ENCODE measurements around the gene ORC3. TPM values are rescaled to one million over a fixed set of nuclear protein-coding genes. Genes with fewer than 3 reads are reported as not detected.

ORC3 gene
- total RNA-seq, 1 donor from 2014 or later, result 9.6 TPM

DNA sequence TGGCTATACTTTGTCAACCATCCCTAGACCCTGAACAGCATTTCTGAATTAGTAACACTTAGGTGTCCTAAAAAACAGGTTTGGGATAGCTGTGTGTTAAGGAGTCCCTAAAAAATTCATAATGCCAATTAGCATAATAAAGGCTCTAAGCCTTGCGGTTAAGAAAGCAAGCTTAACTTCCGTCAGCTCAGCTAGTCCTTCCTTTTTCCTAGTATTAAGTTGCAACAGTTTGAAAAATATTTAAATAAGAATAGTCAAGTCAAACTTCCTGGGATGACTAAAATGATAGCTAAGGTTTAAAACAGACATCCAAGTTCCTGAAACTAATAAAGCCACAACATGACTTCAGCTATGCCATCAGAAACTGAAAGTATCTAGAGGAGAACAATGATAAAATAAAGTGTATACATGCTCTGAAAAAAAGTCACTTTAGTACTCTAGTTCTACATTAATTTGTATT is 108.6 kb downstream of the ORC3 start:
- no peak for TF ChIP-seq POLR2A (IDR thresholded peaks at IDR 0.05)
- peak in 1 of 2 donors; percentile 55 for TF ChIP-seq POLR2AphosphoS5 (IDR thresholded peaks at IDR 0.05; ENCODE audit: insufficient read depth in 1 of 2, low read depth in 1 of 2)
- no peak for TF ChIP-seq CTCF (IDR thresholded peaks at IDR 0.05)
- Histone ChIP-seq H3K27ac (peak overlapping the region; percentile 13), H3K4me1 (peaks cover 73% of the 10 kb centered on the region), H3K9me3 (no peaks in the 10 kb centered on the region), H3K36me3 (no peaks in the 10 kb centered on the region), H3K4me3 (peak overlapping the region; percentile 81 to 99), H3K27me3 (no peaks in the 10 kb centered on the region)
- no peak for DNase-seq (ENCODE audit: extremely low spot score in 2 of 2)
- intact Hi-C loops (cut with DNase I), result no loop called here

- Histone ChIP-seq H3K9me3 (no peaks in the 10 kb centered on the region), H3K36me3 (no peaks in the 10 kb centered on the region), H3K27me3 (no peaks in the 10 kb centered on the region), H3K27ac (peak overlapping the region; percentile 96), H3K4me3 (peak overlapping the region; percentile 81 to 99), H3K4me1 (peaks cover 63% of the 10 kb centered on the region)
- intact Hi-C loops (cut with DNase I), result no loop called here
- no peak for TF ChIP-seq POLR2A (IDR thresholded peaks at IDR 0.05)
- no peak for TF ChIP-seq CTCF (IDR thresholded peaks at IDR 0.05)
- no peak for TF ChIP-seq POLR2AphosphoS5 (IDR thresholded peaks at IDR 0.05; ENCODE audit: insufficient read depth in 1 of 2, low read depth in 1 of 2)
- DNase-seq (ENCODE audit: extremely low spot score in 2 of 2), result no peak
Measured at GRCh38 chr6:87699576-87699975, 109.6 kb downstream of the ORC3 start.

DNA sequence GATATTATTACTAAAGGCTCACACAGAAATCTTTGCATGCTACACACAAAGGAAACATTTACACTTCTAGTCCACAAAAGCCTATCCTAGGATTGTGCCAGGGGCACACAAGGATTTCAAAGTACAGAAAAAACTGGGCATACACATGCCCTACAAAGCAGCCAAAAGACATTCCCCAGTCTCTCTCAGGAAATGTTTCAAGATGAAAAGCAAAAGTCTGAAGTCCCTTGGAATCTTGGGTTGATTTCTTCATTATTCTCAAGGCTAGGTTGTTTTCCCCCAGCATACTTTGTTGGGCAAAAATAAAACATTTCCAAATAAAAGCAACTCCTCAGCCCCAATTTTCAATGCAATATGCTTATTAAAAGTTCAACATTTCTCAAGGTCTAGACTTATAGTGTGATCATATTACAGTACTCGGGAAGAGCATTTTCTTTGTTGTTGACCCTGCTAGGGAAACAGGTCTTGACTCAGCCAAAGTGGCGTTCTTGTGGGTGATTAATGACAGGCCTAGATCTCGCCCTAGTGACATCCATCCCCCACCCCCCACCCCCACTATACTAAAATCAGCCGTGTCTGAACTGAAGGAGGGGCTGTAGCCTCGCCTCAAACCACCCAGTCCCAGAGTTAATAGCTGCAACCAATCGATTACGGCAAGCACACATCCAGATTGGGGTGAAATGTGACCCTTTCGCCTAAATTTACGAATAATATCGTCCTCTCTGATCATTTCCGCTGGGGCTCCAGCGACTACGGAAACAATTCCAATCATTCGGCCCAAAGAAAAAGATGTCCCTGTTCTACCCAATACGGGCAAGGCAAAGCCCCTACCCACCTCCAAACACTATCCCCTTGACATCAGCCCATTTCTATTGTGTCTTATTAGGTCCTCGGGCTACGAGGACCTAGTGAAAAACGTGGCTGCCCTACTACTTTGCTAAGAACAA is 110.7 kb downstream of the ORC3 start:
- H3K4me1 ChIP-seq, result peaks cover 52% of the 10 kb centered on the region
- H3K4me3 ChIP-seq, result peak overlapping the region; percentile 81 to 99
- TF ChIP-seq POLR2AphosphoS5 (IDR thresholded peaks at IDR 0.05; ENCODE audit: insufficient read depth in 1 of 2, low read depth in 1 of 2) (peak in 1 of 2 donors; percentile 38), POLR2A (IDR thresholded peaks at IDR 0.05) (no peak)
- no peak for DNase-seq (ENCODE audit: extremely low spot score in 2 of 2)
- no peaks in the 10 kb centered on the region for H3K36me3 ChIP-seq
- intact Hi-C loops (cut with DNase I), result no loop called here
- no peaks in the 10 kb centered on the region for H3K27me3 ChIP-seq
- peak overlapping the region; percentile 96 for H3K27ac ChIP-seq
- no peaks in the 10 kb centered on the region for H3K9me3 ChIP-seq

DNA sequence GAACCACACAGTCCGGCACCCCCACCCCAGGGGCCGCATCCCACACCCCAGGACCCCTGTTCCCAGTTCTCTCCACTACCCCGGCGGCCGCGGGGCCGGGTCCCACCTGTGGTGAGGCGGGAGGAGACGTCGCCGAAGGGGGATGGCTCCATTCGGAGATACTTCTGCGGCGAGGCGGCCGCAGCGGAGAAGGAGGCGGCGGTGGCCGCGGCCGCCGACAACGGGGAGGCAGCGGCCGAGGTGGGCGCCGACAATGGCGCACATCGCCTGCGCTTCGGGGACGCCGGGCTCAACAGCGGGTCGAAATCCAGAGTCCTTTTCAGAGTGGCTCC is 111.4 kb downstream of the ORC3 start:
- Histone ChIP-seq H3K27ac (peak overlapping the region; percentile 96), H3K4me1 (peaks cover 46% of the 10 kb centered on the region), H3K4me3 (peak overlapping the region; percentile 81 to 99), H3K9me3 (no peaks in the 10 kb centered on the region), H3K36me3 (no peaks in the 10 kb centered on the region), H3K27me3 (no peaks in the 10 kb centered on the region)
- intact Hi-C loops (cut with DNase I), result no loop called here
- TF ChIP-seq POLR2AphosphoS5 (IDR thresholded peaks at IDR 0.05; ENCODE audit: insufficient read depth in 1 of 2, low read depth in 1 of 2) (no peak), CTCF (IDR thresholded peaks at IDR 0.05) (no peak), POLR2A (IDR thresholded peaks at IDR 0.05) (no peak)
- DNase-seq (ENCODE audit: extremely low spot score in 2 of 2), result no peak

- peak; percentile 93 to 98 for TF ChIP-seq POLR2A (IDR thresholded peaks at IDR 0.05)
- TF ChIP-seq CTCF (IDR thresholded peaks at IDR 0.05), result no peak
- TF ChIP-seq POLR2AphosphoS5 (IDR thresholded peaks at IDR 0.05; ENCODE audit: insufficient read depth in 1 of 2, low read depth in 1 of 2), result peak; percentile 99 to 100
- Histone ChIP-seq H3K4me1 (peaks cover 39% of the 10 kb centered on the region), H3K9me3 (no peaks in the 10 kb centered on the region), H3K36me3 (no peaks in the 10 kb centered on the region), H3K27ac (peak within 1 kb of the TSS; percentile 96), H3K4me3 (peak within 1 kb of the TSS; percentile 81 to 99), H3K27me3 (no peaks in the 10 kb centered on the region)
- intact Hi-C loops (cut with DNase I), result no loop called here
- DNase-seq (ENCODE audit: extremely low spot score in 2 of 2), result peak; percentile 97 to 99
Measured at GRCh38 chr6:87701676-87702588, 112.0 kb downstream of the ORC3 start, which contains the start of gene AKIRIN2. AKIRIN2 (minus strand) TSS chr6:87702233; CDS start chr6:87701684, 549 bp downstream.
